DMS 273 (cell line): ENCODE data around the gene BRSK2.

ENCODE experiments used
- DNase-seq: peaks from one replicate; lab custom pipeline; 2025; ENCODE audit not compliant: unreplicated experiment; lab: John Stamatoyannopoulos, UW

The BRSK2 gene

GRCh38 chr11:1462698-1462975 lies 72.9 kb downstream of the BRSK2 start:
- no peak for DNase-seq

GRCh38 chr11:1463056-1463455 lies 73.3 kb downstream of the BRSK2 start:
- no peak for DNase-seq

GRCh38 chr11:1466784-1467183 lies 77.0 kb downstream of the BRSK2 start:
- no peak for DNase-seq

GRCh38 chr11:1467270-1467669 lies 77.5 kb downstream of the BRSK2 start:
- DNase-seq, result no peak

GRCh38 chr11:1468002-1468401 lies 78.3 kb downstream of the BRSK2 start:
- no peak for DNase-seq

- no peak for DNase-seq
These were observed 78.8 kb downstream of the BRSK2 start for GRCh38 chr11:1468473-1469066.

- DNase-seq, result no peak
These were observed 79.7 kb downstream of the BRSK2 start for GRCh38 chr11:1469287-1469910.

- no peak for DNase-seq
These were observed 80.4 kb downstream of the BRSK2 start for GRCh38 chr11:1469911-1470680.

GRCh38 chr11:1470681-1471611 lies 81.2 kb downstream of the BRSK2 start:
- no peak for DNase-seq

- DNase-seq, result no peak
These were observed 82.0 kb downstream of the BRSK2 start for GRCh38 chr11:1471736-1472135.

GRCh38 chr11:1472180-1473005 lies 82.7 kb downstream of the BRSK2 start:
- no peak for DNase-seq

- DNase-seq, result no peak
These were observed 83.4 kb downstream of the BRSK2 start for GRCh38 chr11:1473011-1473628.

- no peak for DNase-seq
These were observed 84.1 kb downstream of the BRSK2 start for GRCh38 chr11:1473786-1474185.

- no peak for DNase-seq
These were observed 86.1 kb downstream of the BRSK2 start for GRCh38 chr11:1475841-1476240.

- DNase-seq, result no peak
These were observed 87.4 kb downstream of the BRSK2 start for GRCh38 chr11:1476940-1477736.

- no peak for DNase-seq
These were observed 88.3 kb downstream of the BRSK2 start for GRCh38 chr11:1478011-1478410.

- no peak for DNase-seq
These were observed 88.8 kb downstream of the BRSK2 start for GRCh38 chr11:1478544-1478943.

GRCh38 chr11:1479006-1479677 lies 89.4 kb downstream of the BRSK2 start:
- DNase-seq, result no peak

- DNase-seq, result no peak
These were observed 90.0 kb downstream of the BRSK2 start for GRCh38 chr11:1479678-1480118.
